GM20000 (cell line): Measurements from ENCODE around the gene USH2A.

Source experiments
- DNase-seq: peaks from one replicate; pipeline ENCODE4 v3.0.0; 2012; ENCODE audit warnings: low spot score
- TF ChIP-seq, protein P1 (sequence below): IDR thresholded peaks from 2 replicates; pipeline ENCODE4 v1.5.1; 2012; ENCODE audit warnings: mild to moderate bottlenecking, control low read depth; ENCODE audit errors: extremely low read depth, missing control alignments

The USH2A gene

DNA sequence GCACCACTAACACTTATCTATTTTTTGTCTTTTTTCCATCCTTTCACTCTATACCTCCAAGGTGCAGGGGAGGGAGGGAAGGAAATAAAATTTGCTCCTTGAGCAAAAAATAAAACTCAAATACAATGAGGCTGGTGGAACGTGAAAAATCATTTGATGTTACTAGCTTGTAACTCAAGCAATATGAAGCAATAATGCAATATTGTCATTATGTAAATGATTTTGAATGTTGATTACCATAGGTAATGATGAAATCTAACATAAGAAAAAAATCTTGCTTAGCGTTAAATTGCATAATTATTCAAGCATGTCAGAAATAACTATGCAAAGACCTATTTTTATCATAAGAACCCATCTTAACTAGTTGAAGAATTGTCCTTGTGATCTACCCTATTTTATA is 578.5 kb downstream of the USH2A start:
- DNase-seq = no peak
- TF ChIP-seq, protein P1, sequence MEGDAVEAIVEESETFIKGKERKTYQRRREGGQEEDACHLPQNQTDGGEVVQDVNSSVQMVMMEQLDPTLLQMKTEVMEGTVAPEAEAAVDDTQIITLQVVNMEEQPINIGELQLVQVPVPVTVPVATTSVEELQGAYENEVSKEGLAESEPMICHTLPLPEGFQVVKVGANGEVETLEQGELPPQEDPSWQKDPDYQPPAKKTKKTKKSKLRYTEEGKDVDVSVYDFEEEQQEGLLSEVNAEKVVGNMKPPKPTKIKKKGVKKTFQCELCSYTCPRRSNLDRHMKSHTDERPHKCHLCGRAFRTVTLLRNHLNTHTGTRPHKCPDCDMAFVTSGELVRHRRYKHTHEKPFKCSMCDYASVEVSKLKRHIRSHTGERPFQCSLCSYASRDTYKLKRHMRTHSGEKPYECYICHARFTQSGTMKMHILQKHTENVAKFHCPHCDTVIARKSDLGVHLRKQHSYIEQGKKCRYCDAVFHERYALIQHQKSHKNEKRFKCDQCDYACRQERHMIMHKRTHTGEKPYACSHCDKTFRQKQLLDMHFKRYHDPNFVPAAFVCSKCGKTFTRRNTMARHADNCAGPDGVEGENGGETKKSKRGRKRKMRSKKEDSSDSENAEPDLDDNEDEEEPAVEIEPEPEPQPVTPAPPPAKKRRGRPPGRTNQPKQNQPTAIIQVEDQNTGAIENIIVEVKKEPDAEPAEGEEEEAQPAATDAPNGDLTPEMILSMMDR = no peak

DNA sequence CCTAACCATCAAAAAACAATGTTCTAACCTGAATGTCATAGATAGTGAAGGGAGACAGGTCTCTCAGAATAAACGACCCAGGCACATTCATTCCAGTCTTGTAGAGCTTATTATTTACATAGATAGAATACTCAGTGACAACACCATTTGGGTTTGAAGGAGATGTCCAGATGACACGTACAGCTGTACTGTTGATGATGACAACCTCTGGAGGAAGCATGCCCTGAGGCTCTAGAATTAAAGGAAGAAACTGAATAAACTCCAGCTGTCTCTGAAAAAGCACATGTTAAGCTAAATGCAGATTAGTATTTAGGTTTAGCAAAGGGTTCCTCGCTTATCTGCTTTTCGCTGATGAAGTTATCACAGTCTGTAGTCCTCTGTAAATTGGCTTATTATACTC is 579.0 kb downstream of the USH2A start:
- TF ChIP-seq, protein P1 = no peak
- no peak for DNase-seq

DNA sequence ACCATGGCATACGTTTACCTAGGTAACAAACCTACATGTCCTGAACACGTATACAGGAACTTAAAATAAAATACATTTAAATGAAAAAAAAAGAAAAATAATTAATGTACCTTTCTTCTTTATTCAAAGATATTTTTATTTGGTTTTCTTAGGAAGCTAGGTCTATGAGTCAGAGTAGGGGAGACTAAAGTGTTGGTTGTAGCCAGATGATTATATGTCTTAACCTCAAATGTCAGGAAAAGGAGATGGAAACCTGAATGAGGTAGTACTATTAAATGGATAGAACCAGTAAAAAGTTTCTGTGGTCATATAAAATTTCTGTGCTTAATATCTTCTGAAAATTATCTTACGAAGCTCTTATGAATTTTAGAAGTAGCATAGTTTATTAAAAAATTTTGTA is 580.3 kb downstream of the USH2A start:
- no peak for DNase-seq
- TF ChIP-seq, protein P1 = no peak

DNA sequence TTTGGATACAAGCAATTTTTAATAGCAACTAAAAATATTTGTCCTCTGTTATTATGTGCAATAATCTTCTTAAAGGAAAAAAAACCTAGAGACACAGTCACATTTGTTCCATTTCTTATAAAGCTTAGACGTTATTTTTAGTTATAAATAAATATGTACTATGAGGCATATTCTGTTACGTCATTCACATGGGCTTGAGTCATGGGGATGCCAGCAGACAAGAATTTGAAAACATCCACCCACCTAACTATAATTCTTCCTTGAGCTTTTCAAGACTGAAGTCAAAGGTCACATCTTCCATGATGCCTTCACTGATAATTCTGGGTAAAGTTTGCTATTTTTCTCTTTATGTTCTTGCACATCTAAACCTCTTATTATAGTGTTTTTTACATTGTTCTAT is 587.3 kb downstream of the USH2A start:
- TF ChIP-seq, protein P1 = no peak
- DNase-seq = no peak

DNA sequence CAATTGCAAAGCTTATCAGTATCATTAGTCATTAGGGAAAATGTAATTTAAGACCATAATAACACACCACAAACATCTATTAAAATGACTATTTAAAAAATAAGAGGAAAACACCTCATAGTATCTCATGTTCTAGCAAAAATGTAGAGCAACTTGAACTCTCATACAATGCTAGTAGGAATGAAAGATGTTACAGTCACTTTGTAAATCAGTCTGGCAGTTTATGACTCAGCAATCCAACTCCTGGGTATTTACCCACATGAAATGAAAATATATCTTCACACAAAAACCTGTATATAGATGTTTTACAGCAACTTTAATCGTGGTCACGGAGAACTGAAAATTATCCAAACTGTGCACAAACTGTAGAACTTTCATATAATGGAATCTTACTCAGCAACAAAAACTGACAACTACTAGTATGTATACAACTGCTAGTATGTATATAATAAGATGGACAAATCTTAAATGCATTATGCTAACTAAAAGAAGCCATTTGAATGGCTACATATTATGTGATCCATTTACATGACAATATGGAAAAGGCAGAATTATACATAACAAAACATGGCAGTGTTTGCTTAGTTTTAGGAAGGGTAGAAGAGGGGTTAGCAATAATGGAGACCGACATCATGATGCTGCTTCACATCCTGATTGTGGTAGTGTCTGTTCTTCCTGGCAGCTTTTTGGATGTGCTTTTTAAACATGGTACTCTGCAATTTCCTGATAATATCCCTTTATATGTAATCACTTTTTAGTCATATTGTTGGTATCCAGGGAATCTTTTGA is 589.1 kb downstream of the USH2A start:
- DNase-seq = no peak
- TF ChIP-seq, protein P1 = no peak

DNA sequence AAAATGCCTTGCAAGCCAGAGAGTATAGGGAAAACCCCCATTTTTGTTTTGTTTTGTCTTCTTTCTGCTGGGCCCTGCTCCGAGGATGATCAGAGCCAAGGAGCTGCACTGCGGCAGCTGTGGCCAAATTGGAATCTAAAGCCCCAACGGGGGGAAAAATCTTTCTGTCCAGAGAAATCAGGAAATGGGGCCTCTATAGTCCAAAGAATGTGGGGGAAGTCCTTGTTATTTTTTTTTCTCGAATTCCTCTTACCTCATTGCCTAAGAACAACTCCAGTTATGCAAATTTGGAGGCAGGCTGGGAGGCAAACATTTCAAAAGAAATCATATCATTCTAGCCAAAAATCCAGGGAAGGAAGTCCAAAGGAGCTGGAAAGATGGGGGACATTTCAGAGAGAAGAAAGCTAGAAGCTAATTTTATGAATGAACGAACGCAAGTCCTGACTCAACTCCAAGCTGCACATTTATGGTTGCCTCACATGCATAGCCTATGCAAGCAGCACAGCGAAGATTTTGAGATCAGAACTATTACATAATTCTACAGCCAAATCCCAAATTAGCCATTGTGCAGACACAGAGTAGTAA is 592.9 kb downstream of the USH2A start:
- TF ChIP-seq, protein P1 = no peak
- DNase-seq = no peak

DNA sequence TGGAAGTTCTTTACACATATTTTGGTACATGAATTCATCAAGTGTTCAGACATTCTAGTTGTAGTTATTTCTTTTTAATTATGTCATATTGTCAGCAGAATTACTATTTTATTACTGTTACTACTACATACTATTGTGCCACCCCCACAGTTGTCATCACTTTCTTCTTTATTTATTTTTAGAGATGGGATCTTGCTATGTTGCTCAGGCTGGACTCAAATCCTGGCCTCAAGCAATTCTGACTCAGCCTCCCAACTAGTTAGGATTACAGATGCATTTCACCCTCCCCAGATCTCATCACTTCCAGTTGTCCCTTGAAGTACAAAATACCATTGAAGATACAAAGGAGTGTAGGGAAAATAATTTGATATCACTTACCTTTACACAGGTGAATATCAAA is 598.2 kb downstream of the USH2A start:
- no peak for DNase-seq
- TF ChIP-seq, protein P1 = no peak
